Measurements from ENCODE around the gene CALCB. TPM values are rescaled to one million over a fixed set of nuclear protein-coding genes. Genes with fewer than 3 reads are reported as not detected.

Gene CALCB
- total and polyA plus RNA-seq, 2 donors (not counting 1 experiment from before 2014, with no cell fraction given): 1.3 TPM; not detected in 1

DNA sequence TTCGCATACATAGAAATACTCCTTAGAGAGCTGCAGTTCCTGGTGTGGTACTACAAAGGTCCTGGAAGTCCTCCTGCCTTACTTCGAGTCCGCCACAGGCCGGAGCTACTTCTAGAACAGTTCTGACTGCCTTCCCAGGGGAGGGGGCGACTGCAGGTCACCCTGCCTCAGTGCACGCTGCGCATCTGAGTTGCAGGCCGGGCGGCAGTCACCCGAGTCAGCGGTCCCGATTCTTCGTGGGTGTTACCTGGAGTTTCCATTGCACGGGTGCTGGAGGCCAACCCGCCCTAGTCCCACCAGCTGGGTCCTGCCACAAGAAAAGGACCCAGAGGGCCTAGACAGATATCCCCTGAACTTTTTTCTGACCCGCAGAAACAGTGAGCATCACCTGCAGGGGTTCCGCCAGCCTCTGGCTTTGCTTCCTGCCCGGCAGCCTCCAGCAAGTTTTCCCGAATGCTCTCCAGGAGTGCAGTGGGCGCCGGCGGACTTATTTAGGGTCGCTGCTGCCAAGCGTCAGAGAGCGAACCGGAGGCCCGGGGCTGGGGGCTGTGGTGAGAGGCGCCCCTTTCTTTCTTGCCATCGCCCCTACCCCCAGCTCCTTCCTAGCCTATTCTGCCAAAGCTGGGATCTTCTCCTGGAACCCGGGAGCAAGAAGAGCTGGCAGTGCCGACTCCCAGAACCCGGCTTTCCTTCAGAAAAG, 1.7 kb upstream of the CALCB start:
- CTCF ChIA-PET: no interaction called here
- Histone ChIP-seq H3K79me2 (ENCODE audit: control insufficient read depth, insufficient read depth, low read length) (no peaks in the 10 kb centered on the region), H3K27ac (ENCODE audit: low read length in 2 of 2) (no peak overlapping the region), H3K4me1 (ENCODE audit: control insufficient read depth in 2 of 2, insufficient read depth in 2 of 2, low read length in 2 of 2) (peaks cover 19% of the 10 kb centered on the region in 2 donors), H4K20me1 (ENCODE audit: control insufficient read depth, insufficient read depth, low read length, poor library complexity, severe bottlenecking) (no peaks in the 10 kb centered on the region), H3K36me3 (replicated peaks in 1 of 2; ENCODE audit: control extremely low read depth in 1 of 2, control insufficient read depth in 1 of 2, extremely low read depth in 1 of 2, insufficient read depth in 2 of 2, low read length in 1 of 2) (no peaks in the 10 kb centered on the region), H3K9ac (ENCODE audit: low read length) (no peak overlapping the region), H3K27me3 (replicated peaks in 1 of 4; ENCODE audit: control extremely low read depth in 1 of 4, control insufficient read depth in 3 of 4, insufficient read depth in 4 of 4, low read length in 3 of 4) (peaks cover 0 to 52% (median 16%) of the 10 kb centered on the region in 4 experiments), H3K4me3 (ENCODE audit: control extremely low read depth in 1 of 5, extremely low read depth in 1 of 5, insufficient read depth in 1 of 5, low read depth in 2 of 5, low read length in 4 of 5) (no peak overlapping the region), H3K4me2 (replicated peaks; ENCODE audit: low read depth, low read length, poor library complexity, severe bottlenecking) (no peak overlapping the region), H3K9me3 (ENCODE audit: control extremely low read depth in 1 of 3, control insufficient read depth in 2 of 3, insufficient read depth in 1 of 3, low read length in 2 of 3) (peaks cover 1 to 38% (median 2%) of the 10 kb centered on the region in 3 donors), H2AFZ (ENCODE audit: insufficient read depth, low read depth, low read length, poor library complexity, severe bottlenecking) (no peak overlapping the region)
- DNase-seq: no peak
- H3K4me3 Mint-ChIP-seq: no peak overlapping the region
- ATAC-seq (ENCODE audit: low read depth): no peak
- H3K27me3 Mint-ChIP-seq: peaks cover 57% of the 10 kb centered on the region
- peaks cover 6% of the 10 kb centered on the region for H3K9me3 Mint-ChIP-seq (ENCODE audit: insufficient read depth)
- peaks cover 17% of the 10 kb centered on the region for H3K4me1 Mint-ChIP-seq
- no peak for TF ChIP-seq EZH2 (IDR thresholded peaks at IDR 0.05; ENCODE audit: borderline replicate concordance, insufficient read depth, low read depth, low read length, poor library complexity, severe bottlenecking)
- TF ChIP-seq, protein P1, sequence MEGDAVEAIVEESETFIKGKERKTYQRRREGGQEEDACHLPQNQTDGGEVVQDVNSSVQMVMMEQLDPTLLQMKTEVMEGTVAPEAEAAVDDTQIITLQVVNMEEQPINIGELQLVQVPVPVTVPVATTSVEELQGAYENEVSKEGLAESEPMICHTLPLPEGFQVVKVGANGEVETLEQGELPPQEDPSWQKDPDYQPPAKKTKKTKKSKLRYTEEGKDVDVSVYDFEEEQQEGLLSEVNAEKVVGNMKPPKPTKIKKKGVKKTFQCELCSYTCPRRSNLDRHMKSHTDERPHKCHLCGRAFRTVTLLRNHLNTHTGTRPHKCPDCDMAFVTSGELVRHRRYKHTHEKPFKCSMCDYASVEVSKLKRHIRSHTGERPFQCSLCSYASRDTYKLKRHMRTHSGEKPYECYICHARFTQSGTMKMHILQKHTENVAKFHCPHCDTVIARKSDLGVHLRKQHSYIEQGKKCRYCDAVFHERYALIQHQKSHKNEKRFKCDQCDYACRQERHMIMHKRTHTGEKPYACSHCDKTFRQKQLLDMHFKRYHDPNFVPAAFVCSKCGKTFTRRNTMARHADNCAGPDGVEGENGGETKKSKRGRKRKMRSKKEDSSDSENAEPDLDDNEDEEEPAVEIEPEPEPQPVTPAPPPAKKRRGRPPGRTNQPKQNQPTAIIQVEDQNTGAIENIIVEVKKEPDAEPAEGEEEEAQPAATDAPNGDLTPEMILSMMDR (IDR thresholded peaks at IDR 0.05): no peak
- H3K27ac Mint-ChIP-seq: no peak overlapping the region
- POLR2A ChIA-PET: no interaction called here
- 93% methylated on average over 32 of the region's 32 CpGs for WGBS (ENCODE audit: insufficient coverage)
- intact Hi-C loops (cut with micrococcal nuclease): no loop called here

- DNase-seq (no peak), ATAC-seq (ENCODE audit: low read depth) (no peak)
- no peak overlapping the region for H3K9ac ChIP-seq (ENCODE audit: low read length)
- peak overlapping the region; percentile 13 for H3K4me3 Mint-ChIP-seq
- H3K4me3 ChIP-seq (ENCODE audit: control extremely low read depth in 1 of 5, extremely low read depth in 1 of 5, insufficient read depth in 1 of 5, low read depth in 2 of 5, low read length in 4 of 5): no peak overlapping the region
- H3K36me3 ChIP-seq (replicated peaks in 1 of 2; ENCODE audit: control extremely low read depth in 1 of 2, control insufficient read depth in 1 of 2, extremely low read depth in 1 of 2, insufficient read depth in 2 of 2, low read length in 1 of 2): no peaks in the 10 kb centered on the region
- no peak overlapping the region for H3K4me2 ChIP-seq (replicated peaks; ENCODE audit: low read depth, low read length, poor library complexity, severe bottlenecking)
- ChIA-PET POLR2A (no interaction called here), CTCF (interaction anchor here (3.3 to 6.0 kb wide), 2 partner anchors 165 to 283 kb away, joined by 21 to 129 read pairs; no protein-coding TSS in a partner anchor)
- H4K20me1 ChIP-seq (ENCODE audit: control insufficient read depth, insufficient read depth, low read length, poor library complexity, severe bottlenecking): no peaks in the 10 kb centered on the region
- peaks cover 6% of the 10 kb centered on the region for H3K9me3 Mint-ChIP-seq (ENCODE audit: insufficient read depth)
- H3K9me3 ChIP-seq (ENCODE audit: control extremely low read depth in 1 of 3, control insufficient read depth in 2 of 3, insufficient read depth in 1 of 3, low read length in 2 of 3): peaks cover 0 to 38% (median 2%) of the 10 kb centered on the region in 3 donors
- H2AFZ ChIP-seq (ENCODE audit: insufficient read depth, low read depth, low read length, poor library complexity, severe bottlenecking): no peak overlapping the region
- peaks cover 19% of the 10 kb centered on the region in 2 donors for H3K4me1 ChIP-seq (ENCODE audit: control insufficient read depth in 2 of 2, insufficient read depth in 2 of 2, low read length in 2 of 2)
- 88% methylated on average over 16 of the region's 23 CpGs for WGBS (ENCODE audit: insufficient coverage)
- no peak overlapping the region for H3K27ac ChIP-seq (ENCODE audit: low read length in 2 of 2)
- TF ChIP-seq, protein P1 (IDR thresholded peaks at IDR 0.05): no peak
- no peak for TF ChIP-seq EZH2 (IDR thresholded peaks at IDR 0.05; ENCODE audit: borderline replicate concordance, insufficient read depth, low read depth, low read length, poor library complexity, severe bottlenecking)
- no peak overlapping the region for H3K27ac Mint-ChIP-seq
- H3K4me1 Mint-ChIP-seq: peaks cover 17% of the 10 kb centered on the region
- intact Hi-C loops (cut with micrococcal nuclease): no loop called here
- H3K79me2 ChIP-seq (ENCODE audit: control insufficient read depth, insufficient read depth, low read length): no peaks in the 10 kb centered on the region
- peaks cover 0 to 52% (median 16%) of the 10 kb centered on the region in 4 experiments for H3K27me3 ChIP-seq (replicated peaks in 1 of 4; ENCODE audit: control extremely low read depth in 1 of 4, control insufficient read depth in 3 of 4, insufficient read depth in 4 of 4, low read length in 3 of 4)
- H3K27me3 Mint-ChIP-seq: peaks cover 63% of the 10 kb centered on the region
Observed at GRCh38 chr11:15072551-15073143, 746 bp upstream of the CALCB start.

All from B cell (primary cell).